T47D (cell line): Measurements from ENCODE around the gene COL6A2.

Experiments used
- DNase-seq, 2 experiments: peaks; one replicate each; pipeline versions ENCODE4 v3.0.0 to v3.0.0-alpha.2; 2011 to 2012; ENCODE audit warnings: low read depth in 1 of 2, low spot score in 1 of 2
- JUND ChIP-seq: IDR thresholded peaks from 2 replicates; pipeline ENCODE4 v1.6.1; 2012; ENCODE audit warnings: low read depth
- in situ Hi-C: cut with HindIII; loops from 2 replicates; pipeline ENCODE4 v1.10.0; 2016; ENCODE audit warnings: low sequenced_read_pairs, low pct_unique_long_range_greater_than_20kb

COL6A2 gene

DNA sequence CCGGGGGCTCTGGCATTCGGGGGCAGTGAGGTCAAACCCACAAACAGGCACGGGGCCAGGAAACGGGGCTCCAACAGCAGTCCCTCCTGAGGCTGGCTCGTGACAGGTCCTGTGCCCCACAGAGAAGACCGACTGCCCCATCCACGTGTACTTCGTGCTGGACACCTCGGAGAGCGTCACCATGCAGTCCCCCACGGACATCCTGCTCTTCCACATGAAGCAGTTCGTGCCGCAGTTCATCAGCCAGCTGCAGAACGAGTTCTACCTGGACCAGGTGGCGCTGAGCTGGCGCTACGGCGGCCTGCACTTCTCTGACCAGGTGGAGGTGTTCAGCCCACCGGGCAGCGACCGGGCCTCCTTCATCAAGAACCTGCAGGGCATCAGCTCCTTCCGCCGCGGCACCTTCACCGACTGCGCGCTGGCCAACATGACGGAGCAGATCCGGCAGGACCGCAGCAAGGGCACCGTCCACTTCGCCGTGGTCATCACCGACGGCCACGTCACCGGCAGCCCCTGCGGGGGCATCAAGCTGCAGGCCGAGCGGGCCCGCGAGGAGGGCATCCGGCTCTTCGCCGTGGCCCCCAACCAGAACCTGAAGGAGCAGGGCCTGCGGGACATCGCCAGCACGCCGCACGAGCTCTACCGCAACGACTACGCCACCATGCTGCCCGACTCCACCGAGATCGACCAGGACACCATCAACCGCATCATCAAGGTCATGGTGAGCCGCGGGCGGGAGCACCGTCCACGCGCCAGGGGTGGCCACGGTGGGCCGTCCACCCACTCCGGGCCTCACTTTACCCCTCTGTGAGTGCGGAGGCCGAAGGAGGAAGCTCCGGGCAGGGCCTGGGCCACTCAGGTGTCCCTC lies 14.2 kb downstream of the COL6A2 start:
- in situ Hi-C loops: no loop called here
- DNase-seq: peak in 1 of 2 experiments; percentile 18
- no peak for TF ChIP-seq JUND

DNA sequence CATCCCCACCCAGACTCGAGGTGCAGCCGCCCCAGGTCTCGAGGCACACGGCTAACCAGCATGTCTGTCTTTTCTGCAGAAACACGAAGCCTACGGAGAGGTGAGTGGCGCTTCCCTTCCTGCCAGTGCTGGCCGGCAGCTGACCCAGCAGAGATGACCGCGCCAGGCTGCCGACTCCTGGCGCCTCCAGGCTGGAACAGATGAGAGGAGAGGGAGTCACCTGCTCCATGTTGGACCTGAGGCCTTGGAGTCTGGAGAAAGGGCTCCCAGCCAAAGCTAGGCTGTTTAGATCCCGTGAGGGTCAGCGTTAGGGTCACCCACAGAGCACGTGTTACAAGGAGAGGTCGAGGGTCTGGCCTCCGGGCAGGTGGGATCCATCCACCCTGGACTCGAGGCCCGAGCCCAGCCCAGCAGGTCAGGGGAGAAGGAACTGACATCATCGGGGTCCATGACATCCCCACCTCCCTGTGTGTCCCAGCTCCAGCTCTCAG lies 14.9 kb downstream of the COL6A2 start:
- TF ChIP-seq JUND: no peak
- in situ Hi-C loops: no loop called here
- no peak for DNase-seq

DNA sequence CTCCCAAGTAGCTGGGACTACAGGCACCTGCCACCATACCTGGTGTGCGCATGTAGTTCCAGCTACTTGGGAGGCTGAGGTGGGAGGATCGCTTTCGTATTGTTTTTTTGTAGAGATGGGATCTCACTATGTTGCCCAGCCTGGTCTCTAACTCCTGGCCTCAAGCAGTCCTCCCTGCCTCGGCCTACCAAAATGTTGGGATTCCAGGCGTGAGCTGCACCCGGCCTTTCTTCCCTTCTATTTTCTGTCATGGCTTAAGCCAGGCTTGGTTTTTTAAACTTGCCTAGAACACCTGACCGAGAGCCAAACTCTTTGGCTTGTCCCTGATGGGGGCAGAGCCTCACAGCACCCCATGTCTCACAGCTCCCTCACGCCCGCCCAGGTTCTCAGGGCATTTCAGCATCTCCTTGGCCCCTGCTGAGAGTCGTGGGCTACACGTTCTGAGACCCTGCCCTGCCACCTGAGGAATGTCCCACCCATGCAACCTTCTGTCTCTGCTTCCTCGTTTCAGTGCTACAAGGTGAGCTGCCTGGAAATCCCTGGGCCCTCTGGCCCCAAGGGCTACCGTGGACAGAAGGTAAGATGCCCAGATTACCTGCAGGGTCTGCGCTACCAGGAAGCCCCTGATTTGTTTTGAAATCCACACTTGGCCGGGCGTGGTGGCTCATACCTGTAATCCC lies 15.7 kb downstream of the COL6A2 start:
- in situ Hi-C loops: no loop called here
- DNase-seq: no peak
- no peak for TF ChIP-seq JUND

DNA sequence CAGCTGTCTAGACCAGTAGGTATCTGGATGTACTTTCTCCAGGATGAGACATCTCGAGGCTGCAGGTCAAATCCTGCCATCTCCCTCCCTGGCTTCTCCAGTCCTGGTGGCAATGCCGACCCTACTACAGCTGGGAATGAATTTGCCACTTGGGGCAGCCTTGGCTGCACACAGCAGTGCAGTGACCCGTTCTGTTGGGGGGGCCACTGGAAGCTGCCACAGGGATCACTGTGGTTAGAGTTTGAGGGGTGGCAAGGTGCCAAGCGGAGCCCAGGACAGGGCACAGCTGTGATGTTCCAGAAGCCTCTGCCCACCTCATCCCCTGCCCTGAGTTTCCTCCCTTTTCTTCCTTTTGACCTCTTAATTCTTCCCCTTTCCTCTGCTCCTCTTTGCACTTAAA lies 17.1 kb downstream of the COL6A2 start:
- no peak for DNase-seq
- TF ChIP-seq JUND: no peak

DNA sequence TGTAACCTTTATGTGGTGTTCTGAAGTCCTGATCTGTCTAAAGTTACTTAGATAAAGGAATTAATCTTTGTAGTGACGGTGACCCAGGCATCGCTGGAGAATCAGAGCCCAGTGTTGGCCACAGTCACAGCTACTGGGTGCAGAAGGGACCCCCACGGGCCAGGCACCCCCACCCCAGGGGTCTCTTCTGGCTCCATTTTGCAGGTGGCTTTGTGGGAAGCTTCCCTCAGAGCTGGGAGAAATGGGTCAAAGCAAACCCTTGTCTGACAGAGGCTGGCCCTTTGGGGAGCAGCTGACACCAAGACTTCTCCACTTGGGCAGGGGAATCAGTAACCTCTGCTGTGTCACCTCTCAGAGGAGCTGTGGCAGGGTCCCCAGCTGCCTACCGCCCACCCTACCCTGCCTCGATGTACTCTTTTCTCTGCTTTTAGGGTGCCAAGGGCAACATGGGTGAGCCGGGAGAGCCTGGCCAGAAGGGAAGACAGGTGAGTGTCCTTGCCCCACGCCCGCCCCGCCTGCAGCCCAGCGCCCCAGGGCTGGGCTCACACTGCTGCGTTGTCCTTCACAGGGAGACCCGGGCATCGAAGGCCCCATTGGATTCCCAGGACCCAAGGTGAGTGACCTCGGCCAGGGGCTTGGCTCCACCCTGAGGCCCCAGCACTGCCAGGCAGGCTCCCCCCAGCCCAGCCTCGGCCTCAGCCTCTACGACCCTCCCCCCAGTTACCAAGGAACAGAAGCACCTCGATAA lies 17.7 kb downstream of the COL6A2 start:
- in situ Hi-C loops: no loop called here
- no peak for DNase-seq
- TF ChIP-seq JUND: no peak

More for the DNA sequence above, 17.1 kb downstream of the COL6A2 start:
- in situ Hi-C loops: no loop called here

DNA sequence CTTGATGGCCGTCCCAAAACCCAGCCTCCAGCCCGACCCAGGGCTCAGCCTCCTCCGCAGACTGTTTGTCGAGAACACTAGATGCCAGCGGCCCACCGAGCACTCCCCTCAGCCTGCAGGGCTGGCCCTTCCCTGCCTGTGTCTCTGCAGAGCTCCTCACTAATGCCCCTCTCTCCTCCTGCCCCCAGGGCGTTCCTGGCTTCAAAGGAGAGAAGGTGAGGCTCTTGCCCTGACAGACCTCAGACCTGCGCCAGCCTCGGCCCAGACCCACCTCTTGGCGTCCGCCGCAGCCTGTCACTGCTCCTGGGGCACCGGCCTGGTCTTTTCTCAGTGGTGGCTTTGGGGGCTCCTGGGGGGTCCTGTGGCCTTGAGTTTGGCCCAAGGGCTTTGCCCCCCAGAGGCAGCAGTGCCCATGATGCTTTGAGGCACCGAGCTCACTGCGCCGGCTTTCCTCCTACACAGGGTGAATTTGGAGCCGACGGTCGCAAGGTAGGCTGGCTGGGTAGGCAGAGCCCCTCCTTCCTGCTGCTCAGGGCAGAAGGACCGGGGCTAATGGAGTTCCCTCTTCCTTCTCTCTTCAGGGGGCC lies 18.4 kb downstream of the COL6A2 start:
- in situ Hi-C loops: no loop called here
- TF ChIP-seq JUND: no peak
- no peak for DNase-seq

DNA sequence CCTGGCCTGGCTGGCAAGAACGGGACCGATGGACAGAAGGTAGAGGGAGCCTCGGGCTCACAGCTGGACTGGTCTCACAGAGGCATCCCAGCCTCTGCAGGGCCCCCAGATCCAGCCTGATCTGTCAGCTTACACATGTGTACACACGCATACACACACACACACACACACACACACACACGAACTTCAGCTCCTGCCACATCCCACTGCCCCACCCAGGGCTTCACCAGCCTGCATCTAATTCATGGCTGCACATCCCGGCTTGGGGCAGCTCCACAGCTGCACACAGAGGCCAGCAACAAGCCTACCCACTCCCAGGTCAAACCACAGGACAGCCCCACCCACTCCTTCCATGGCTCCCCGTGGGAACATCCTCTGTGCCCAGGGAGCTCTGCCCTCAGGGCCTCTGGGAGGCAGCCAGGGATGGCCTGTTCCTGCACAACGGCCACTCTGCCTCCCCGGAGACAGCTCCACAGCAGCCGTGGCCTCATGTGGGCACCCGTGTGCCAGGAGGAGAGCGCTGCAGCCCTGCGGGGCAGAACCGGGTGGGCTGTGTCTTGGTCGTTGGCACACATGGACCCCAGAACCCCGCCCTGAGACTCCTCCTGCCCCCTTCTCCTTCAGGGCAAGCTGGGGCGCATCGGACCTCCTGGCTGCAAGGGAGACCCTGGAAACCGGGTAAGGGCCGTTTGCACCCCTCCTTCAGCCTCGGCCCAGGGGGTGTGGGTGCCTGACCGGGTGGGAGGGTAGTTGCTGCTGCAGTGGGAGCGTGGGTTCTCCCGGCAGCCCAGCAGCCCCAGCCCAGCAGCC lies 19.1 kb downstream of the COL6A2 start:
- DNase-seq: peak in 1 of 2 experiments; percentile 40
- in situ Hi-C loops: no loop called here
- no peak for TF ChIP-seq JUND

DNA sequence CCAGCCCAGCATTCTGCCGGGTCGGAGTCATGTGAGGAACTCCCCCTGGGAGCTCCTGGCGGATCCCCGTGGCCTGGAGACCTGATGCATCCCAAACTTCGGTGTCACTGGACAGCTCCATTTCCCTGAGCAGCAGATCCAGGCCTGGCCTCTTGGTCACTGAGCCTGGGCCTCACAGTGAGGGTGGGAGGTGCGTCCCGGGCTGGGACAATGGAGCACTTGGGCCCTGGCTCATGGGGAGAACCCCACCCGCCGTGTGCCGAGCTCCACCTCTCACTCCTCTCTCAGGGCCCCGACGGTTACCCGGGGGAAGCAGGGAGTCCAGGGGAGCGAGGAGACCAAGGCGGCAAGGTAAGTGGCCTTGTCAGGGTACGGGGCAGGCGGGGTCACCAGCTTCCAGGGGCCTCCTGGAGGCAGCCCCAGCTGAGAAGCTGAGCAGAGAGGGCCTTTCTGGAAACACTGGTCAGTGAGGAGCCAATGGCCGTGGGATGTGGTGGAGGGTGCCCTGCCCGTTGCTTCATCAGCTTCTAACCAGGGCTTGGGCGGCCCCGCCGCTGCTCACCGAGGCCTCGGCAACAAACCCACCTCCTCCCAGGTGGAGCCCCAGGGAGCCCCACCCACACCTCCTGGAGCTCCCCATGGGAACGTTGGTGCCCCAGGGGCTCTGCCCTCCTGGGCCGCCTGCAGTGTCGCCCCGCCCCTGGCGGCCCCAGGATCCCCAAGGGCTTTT lies 19.8 kb downstream of the COL6A2 start:
- in situ Hi-C loops: no loop called here
- no peak for DNase-seq
- no peak for TF ChIP-seq JUND

DNA sequence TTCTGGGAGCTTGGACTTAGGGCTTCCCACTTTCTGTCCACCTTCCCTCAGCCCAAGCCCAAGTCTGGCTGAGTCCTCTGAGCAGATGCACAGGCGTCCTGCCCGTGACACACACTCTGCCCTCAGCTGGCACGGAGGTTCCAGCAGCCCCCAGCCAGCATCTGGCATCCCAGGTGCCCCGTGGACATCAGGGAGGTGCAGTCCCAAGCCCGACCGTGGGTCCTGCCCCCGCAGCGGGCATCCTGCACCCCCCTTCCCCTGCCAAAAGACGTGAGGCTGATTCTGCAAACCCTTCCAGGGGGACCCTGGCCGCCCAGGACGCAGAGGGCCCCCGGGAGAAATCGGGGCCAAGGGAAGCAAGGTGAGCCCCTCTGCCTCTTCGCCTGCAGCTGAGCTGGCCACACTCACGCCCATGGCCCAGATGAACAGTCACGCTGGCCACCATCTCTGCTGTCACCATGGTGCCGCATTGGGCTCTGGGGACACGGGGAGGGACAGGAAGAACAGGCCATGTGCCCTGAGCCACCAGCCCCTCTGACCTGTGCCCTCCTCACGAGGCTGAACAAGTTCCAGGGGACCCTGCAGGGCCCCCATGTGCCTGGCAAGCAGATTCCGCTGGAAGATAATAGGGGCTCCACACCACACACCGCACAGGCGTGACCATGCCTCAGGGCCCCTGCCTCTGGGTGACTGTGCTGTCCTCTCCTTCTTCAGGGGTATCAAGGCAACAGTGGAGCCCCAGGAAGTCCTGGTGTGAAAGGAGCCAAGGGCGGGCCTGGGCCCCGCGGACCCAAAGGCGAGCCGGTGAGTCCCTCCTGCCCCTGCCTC lies 20.6 kb downstream of the COL6A2 start:
- in situ Hi-C loops: no loop called here
- DNase-seq: no peak
- no peak for TF ChIP-seq JUND

DNA sequence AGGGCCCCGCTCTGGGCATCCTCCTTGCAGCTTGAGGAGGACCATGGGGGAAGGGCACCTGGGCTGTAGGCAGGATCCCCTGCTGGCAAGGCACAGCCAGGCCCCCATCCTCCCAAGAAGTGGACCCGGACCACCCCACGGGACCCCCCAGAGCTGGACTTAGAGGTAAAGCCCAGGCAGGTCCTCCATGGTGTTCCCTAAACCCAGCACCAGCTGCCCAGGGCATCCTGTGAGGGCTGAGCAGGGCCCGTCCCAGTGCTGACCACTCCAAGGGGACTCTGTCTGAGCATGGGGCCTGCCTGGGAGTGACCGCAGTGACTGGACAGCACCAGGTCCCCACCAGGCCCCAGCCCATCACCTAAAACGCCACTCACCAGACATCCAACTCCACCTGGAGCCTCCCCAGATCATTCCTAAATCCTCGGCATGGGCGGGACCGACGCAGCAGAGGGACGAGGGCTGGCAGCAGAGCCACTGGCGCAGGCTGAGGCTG lies 21.3 kb downstream of the COL6A2 start:
- in situ Hi-C loops: no loop called here
- DNase-seq: no peak
- no peak for TF ChIP-seq JUND
